Loucy (cell line): ENCODE data around the gene ABLIM2.

Source experiments
- EZH2phosphoT487 ChIP-seq: fragments of 200-600 bp; IDR thresholded peaks from 2 replicates; pipeline ENCODE4 v1.6.1; 2018; ENCODE audit warnings: antibody characterized with exemption, mild to moderate bottlenecking, moderate library complexity, borderline replicate concordance
- TF ChIP-seq, protein P1 (sequence below): fragments of 200-600 bp; sonication (generic); conservative IDR thresholded peaks from 2 replicates; pipeline ENCODE4 v1.5.1; 2014; ENCODE audit warnings: mild to moderate bottlenecking, antibody characterized with exemption, low read length

DNA sequence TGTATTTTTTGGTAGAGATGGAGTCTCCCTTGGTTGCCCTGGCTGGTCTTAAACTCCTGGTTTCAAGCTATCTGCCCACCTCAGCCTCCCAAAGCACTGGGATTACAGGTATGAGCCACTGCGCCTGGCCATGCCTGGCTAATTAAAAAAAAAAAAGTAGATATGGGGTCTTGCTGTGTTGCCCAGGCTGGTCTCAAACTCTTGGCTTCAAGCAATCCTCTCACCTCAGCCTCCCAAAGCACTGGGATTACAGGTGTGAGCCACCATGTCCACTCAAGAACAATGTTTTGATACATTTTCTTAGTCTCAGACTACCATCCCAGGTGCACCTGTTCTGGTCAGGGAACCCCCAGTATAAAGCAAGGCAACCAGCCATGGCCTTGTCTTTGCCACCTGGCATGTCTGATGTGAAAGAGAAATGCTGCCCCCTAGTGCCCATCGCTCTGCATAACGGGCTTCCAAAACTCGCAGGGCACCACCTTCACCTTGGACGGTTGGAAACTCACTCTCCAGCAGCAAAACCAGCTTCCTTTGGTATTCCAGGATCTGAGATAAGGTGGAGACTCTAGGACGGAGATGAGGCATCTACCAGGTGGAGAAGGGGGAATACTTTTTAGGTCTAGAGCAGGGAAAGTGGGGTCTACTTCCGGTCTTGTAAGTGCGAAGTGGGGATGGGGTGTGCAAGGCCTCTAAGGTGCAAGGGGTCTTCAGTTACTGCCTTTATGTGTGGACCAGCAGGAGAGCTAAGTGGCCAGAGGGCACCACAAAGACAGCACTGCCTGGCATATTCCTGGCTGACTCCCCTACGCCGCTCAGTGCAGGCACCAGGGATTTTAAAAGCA, 171.2 kb downstream of the ABLIM2 start:
- TF ChIP-seq, protein P1, sequence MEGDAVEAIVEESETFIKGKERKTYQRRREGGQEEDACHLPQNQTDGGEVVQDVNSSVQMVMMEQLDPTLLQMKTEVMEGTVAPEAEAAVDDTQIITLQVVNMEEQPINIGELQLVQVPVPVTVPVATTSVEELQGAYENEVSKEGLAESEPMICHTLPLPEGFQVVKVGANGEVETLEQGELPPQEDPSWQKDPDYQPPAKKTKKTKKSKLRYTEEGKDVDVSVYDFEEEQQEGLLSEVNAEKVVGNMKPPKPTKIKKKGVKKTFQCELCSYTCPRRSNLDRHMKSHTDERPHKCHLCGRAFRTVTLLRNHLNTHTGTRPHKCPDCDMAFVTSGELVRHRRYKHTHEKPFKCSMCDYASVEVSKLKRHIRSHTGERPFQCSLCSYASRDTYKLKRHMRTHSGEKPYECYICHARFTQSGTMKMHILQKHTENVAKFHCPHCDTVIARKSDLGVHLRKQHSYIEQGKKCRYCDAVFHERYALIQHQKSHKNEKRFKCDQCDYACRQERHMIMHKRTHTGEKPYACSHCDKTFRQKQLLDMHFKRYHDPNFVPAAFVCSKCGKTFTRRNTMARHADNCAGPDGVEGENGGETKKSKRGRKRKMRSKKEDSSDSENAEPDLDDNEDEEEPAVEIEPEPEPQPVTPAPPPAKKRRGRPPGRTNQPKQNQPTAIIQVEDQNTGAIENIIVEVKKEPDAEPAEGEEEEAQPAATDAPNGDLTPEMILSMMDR: peak; percentile 83
- TF ChIP-seq EZH2phosphoT487: no peak
